ENCODE measurements around the gene EDN3. TPM values are rescaled to one million over a fixed set of nuclear protein-coding genes. Genes with fewer than 3 reads are reported as not detected.

The EDN3 gene
- total and polyA plus RNA-seq, 2 experiments from 2014 or later = 0.13 to 0.17 TPM

DNA sequence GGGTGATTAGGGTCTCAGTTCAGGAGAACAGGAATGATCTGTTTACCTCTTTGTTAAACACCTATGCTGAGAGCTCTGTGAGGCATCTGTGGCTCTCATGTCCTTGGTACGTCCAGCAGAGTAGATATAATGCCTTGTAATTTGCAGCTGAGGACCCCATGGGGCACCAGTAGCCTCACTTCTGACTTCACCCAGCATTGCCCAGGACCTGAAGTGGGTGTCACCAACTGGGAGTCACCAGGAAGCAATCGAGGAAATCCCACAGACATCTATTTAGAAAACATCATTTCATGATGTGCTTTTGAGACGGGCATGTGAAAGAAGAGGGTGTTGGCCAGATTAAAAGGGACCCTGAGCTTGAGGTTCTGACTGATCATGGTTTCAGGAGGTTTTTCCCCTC is 8.8 kb downstream of the EDN3 start:
- no peaks in the 10 kb centered on the region for H3K4me1 ChIP-seq (ENCODE audit: insufficient read depth)
- Mint-ChIP-seq H3K4me3 (no peak overlapping the region), H3K9me3 (no peaks in the 10 kb centered on the region), H3K4me1 (no peaks in the 10 kb centered on the region), H3K36me3 (ENCODE audit: low read depth) (no peaks in the 10 kb centered on the region), H3K27ac (no peak overlapping the region), H3K27me3 (ENCODE audit: insufficient read depth, low read depth, poor library complexity) (peaks cover 5% of the 10 kb centered on the region)
- H3K4me2 ChIP-seq = no peak overlapping the region
- no peak for TF ChIP-seq CREB1 (CRISPR knock-in tag; IDR thresholded peaks at IDR 0.05; ENCODE audit: low read depth)
- no peak for TF ChIP-seq ZNF331 (CRISPR knock-in tag; IDR thresholded peaks at IDR 0.05; ENCODE audit: low read depth)
- TF ChIP-seq JUNB (IDR thresholded peaks at IDR 0.05; ENCODE audit: unreplicated experiment) = no peak
- no peak for TF ChIP-seq NANOG (IDR thresholded peaks at IDR 0.05; ENCODE audit: borderline replicate concordance)
- no peak for TF ChIP-seq EZH2 (IDR thresholded peaks at IDR 0.05; ENCODE audit: low read depth, unreplicated experiment)
- TF ChIP-seq ZNF462 (CRISPR knock-in tag; IDR thresholded peaks at IDR 0.05) = no peak
- TF ChIP-seq STAT1 (IDR thresholded peaks at IDR 0.05; ENCODE audit: unreplicated experiment) = no peak
- TF ChIP-seq, protein P1, sequence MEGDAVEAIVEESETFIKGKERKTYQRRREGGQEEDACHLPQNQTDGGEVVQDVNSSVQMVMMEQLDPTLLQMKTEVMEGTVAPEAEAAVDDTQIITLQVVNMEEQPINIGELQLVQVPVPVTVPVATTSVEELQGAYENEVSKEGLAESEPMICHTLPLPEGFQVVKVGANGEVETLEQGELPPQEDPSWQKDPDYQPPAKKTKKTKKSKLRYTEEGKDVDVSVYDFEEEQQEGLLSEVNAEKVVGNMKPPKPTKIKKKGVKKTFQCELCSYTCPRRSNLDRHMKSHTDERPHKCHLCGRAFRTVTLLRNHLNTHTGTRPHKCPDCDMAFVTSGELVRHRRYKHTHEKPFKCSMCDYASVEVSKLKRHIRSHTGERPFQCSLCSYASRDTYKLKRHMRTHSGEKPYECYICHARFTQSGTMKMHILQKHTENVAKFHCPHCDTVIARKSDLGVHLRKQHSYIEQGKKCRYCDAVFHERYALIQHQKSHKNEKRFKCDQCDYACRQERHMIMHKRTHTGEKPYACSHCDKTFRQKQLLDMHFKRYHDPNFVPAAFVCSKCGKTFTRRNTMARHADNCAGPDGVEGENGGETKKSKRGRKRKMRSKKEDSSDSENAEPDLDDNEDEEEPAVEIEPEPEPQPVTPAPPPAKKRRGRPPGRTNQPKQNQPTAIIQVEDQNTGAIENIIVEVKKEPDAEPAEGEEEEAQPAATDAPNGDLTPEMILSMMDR (conservative IDR thresholded peaks at IDR 0.05; ENCODE audit: low read depth in 2 of 2) = no peak
- H3K27me3 ChIP-seq (ENCODE audit: insufficient read depth) = 0 out of 2 replicates have a peak, but pooled peaks cover under 1% of the 10 kb centered on the region
- DNase-seq (ENCODE audit: low spot score) (no peak), ATAC-seq (no peak)
- no peak overlapping the region for H2AFZ ChIP-seq
- H3F3A ChIP-seq (replicated peaks; ENCODE audit: low read depth) = no peaks in the 10 kb centered on the region
- no peaks in the 10 kb centered on the region for H4K20me1 ChIP-seq (replicated peaks; ENCODE audit: insufficient read depth)
- H3K27ac ChIP-seq (ENCODE audit: low read depth) = no peak overlapping the region
- no peaks in the 10 kb centered on the region for H3K36me3 ChIP-seq (ENCODE audit: insufficient read depth)
- H3K9me2 ChIP-seq (ENCODE audit: insufficient read depth) = peaks cover 25% of the 10 kb centered on the region
- no peaks in the 10 kb centered on the region for H3K79me2 ChIP-seq (replicated peaks; ENCODE audit: insufficient read depth)
- H3K4me3 ChIP-seq = no peak overlapping the region

Data from GM23338 (cell line).